Breast epithelium (tissue), 4 donors: ENCODE data around the gene KMT2A. TPM values are rescaled to one million over a fixed set of nuclear protein-coding genes. Genes with fewer than 3 reads are reported as not detected.

ENCODE experiments used
- DNase-seq, 2 donors: peaks; one replicate each; pipeline ENCODE4 v3.0.0-alpha.2; 2019; ENCODE audit warnings: low spot score in 2 of 2
- H3K27ac ChIP-seq, 2 donors: fragments of 200-600 bp; sonication (generic) in 1 of 2; one replicate each; pipeline ENCODE4 v1.5.1; 2016 to 2019; ENCODE audit warnings: mild to moderate bottlenecking in 1 of 2
- H3K27me3 ChIP-seq, 2 donors: fragments of 200-600 bp; sonication (generic) in 1 of 2; one replicate each; pipeline versions ENCODE4 v1.5.1 to v1.6.0; 2017 to 2019; ENCODE audit warnings: control low read depth in 1 of 2, mild to moderate bottlenecking in 1 of 2
- H3K36me3 ChIP-seq: fragments of 200-600 bp; one replicate; pipeline ENCODE4 v1.5.1; 2019
- H3K4me1 ChIP-seq, 2 donors: fragments of 200-600 bp; sonication (generic); one replicate each; pipeline ENCODE4 v1.5.1; 2016 to 2019; ENCODE audit warnings: control low read depth in 1 of 2
- H3K4me3 ChIP-seq, 3 donors: fragments of 200-600 bp; sonication (generic); 1 replicate in 2 of 3; 2 replicates in 1 of 3; pipeline ENCODE4 v1.5.1; 2016 to 2019; ENCODE audit warnings: mild to moderate bottlenecking in 3 of 3, moderate library complexity in 2 of 3
- H3K9me3 ChIP-seq, 2 donors: fragments of 200-600 bp; sonication (generic) in 1 of 2; one replicate each; pipeline ENCODE4 v1.5.1; 2016 to 2019; ENCODE audit warnings: control low read depth in 1 of 2
- CTCF ChIP-seq, 3 donors: fragments of 450-650 bp; IDR thresholded peaks; one replicate each; pipeline ENCODE4 v1.5.1; 2016 to 2017; ENCODE audit warnings: antibody characterized with exemption in 3 of 3, mild to moderate bottlenecking in 3 of 3, moderate library complexity in 3 of 3
- POLR2A ChIP-seq: fragments of 450-650 bp; IDR thresholded peaks from one replicate; pipeline ENCODE4 v1.6.1; 2016; ENCODE audit warnings: antibody characterized with exemption, mild to moderate bottlenecking, moderate library complexity
- POLR2AphosphoS5 ChIP-seq, 3 donors: sonication (generic); formaldehyde crosslinking; IDR thresholded peaks; one replicate each; pipeline ENCODE4 v1.6.1; 2017; ENCODE audit warnings: antibody characterized with exemption in 3 of 3
- intact Hi-C: fragments of 100-400 bp; cut with DNase I; formaldehyde crosslinking; loops from one replicate; pipeline ENCODE4 v1.15.1; 2023; ENCODE audit warnings: low total_unique reads
- total RNA-seq, 3 donors: library from RNA; depleted of rRNA; stranded (reverse); fragments of >200 nt; gene quantifications; one replicate each; pipeline ENCODE4 v1.1.0, GENCODE V29; 2016

KMT2A gene
- total RNA-seq, 3 donors from 2014 or later = 67.4 to 100.0 (median 79.6) TPM

DNA sequence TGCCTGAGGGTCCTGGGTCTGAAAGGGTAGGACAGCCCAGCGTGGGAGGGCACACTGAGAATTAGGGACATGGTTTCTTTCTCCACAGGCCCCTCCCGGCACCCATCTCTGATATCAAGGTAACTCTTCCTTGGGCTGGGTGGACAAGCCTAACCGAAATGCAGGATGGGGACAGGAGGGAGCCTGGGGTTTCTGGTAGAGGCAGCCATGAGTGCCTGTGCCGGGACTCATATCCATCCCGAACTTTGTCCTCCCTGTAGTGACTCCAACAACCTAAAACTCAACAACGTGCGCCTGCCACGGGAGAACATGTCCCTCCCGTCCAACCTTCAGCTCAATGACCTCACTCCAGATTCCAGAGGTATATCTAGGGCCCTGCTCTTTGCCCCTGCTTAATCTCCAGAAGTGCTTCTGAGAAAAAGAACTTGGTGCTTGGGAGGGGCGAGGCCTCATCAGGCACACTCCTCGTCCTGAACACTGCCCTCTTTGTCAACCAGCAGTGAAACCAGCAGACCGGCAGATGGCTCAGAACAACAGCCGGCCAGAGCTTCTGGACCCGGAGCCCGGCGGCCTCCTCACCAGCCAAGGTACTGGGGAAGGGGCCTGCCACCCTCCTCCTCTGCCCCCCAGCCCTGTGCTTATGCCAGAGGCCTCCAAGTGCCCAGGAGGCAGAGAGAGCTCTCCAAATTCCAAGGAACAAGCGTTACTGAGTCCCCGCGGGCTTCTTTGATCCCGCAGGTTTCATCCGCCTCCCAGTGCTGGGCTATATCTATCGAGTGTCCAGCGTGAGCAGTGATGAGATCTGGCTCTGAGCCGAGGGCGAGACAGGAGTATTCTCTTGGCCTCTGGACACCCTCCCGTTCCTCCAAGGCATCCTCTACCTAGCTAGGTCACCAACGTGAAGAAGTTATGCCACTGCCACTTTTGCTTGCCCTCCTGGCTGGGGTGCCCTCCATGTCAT is 97.8 kb downstream of the KMT2A start:
- intact Hi-C loops = no loop called here
- no peak for DNase-seq
- TF ChIP-seq CTCF (IDR thresholded peaks at IDR 0.05) = no peak
- no peaks in the 10 kb centered on the region for H3K9me3 ChIP-seq
- H3K27ac ChIP-seq = no peak overlapping the region
- peaks cover 4 to 6% of the 10 kb centered on the region in 2 donors for H3K4me1 ChIP-seq
- H3K27me3 ChIP-seq = no peaks in the 10 kb centered on the region
- H3K4me3 ChIP-seq = no peak overlapping the region
- H3K36me3 ChIP-seq = no peaks in the 10 kb centered on the region

DNA sequence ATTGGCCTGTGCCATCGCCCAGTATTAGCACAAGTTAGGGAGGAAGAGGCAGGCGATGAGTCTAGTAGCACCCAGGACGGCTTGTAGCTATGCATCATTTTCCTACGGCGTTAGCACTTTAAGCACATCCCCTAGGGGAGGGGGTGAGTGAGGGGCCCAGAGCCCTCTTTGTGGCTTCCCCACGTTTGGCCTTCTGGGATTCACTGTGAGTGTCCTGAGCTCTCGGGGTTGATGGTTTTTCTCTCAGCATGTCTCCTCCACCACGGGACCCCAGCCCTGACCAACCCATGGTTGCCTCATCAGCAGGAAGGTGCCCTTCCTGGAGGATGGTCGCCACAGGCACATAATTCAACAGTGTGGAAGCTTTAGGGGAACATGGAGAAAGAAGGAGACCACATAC is 99.0 kb downstream of the KMT2A start:
- intact Hi-C loops = no loop called here
- DNase-seq = no peak
- TF ChIP-seq CTCF (IDR thresholded peaks at IDR 0.05) (no peak), POLR2AphosphoS5 (IDR thresholded peaks at IDR 0.05) (no peak), POLR2A (no peak)
- no peaks in the 10 kb centered on the region for H3K27me3 ChIP-seq
- H3K36me3 ChIP-seq = no peaks in the 10 kb centered on the region
- H3K9me3 ChIP-seq = no peaks in the 10 kb centered on the region
- H3K27ac ChIP-seq = no peak overlapping the region
- H3K4me3 ChIP-seq = no peak overlapping the region
- peaks cover 4 to 6% of the 10 kb centered on the region in 2 donors for H3K4me1 ChIP-seq

DNA sequence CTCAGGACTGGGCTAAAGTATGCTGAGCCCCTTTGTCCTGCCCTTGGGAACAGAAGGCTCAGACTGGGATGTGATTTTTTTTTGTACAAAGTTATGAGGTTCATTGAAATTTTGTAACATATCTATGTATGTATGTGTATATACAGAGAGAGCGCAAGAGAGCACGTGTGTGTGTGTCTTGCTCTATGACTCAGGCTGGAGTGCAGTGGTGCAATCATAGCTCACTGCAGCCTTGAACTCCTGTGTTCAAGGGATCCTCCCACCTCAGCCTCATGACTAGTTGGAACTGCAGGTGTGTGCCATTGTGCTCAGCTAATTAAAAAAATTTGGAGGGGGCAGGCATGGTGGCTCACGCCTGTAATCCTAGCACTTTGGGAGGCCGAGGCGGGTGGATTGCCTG is 100.4 kb downstream of the KMT2A start:
- Histone ChIP-seq H3K36me3 (no peaks in the 10 kb centered on the region), H3K27me3 (no peaks in the 10 kb centered on the region), H3K9me3 (no peaks in the 10 kb centered on the region), H3K4me3 (no peak overlapping the region), H3K27ac (no peak overlapping the region), H3K4me1 (peaks cover 4 to 6% of the 10 kb centered on the region in 2 donors)
- no peak for DNase-seq
- TF ChIP-seq POLR2AphosphoS5 (IDR thresholded peaks at IDR 0.05) = no peak
- TF ChIP-seq CTCF (IDR thresholded peaks at IDR 0.05) = no peak
- TF ChIP-seq POLR2A = no peak
- intact Hi-C loops = no loop called here

DNA sequence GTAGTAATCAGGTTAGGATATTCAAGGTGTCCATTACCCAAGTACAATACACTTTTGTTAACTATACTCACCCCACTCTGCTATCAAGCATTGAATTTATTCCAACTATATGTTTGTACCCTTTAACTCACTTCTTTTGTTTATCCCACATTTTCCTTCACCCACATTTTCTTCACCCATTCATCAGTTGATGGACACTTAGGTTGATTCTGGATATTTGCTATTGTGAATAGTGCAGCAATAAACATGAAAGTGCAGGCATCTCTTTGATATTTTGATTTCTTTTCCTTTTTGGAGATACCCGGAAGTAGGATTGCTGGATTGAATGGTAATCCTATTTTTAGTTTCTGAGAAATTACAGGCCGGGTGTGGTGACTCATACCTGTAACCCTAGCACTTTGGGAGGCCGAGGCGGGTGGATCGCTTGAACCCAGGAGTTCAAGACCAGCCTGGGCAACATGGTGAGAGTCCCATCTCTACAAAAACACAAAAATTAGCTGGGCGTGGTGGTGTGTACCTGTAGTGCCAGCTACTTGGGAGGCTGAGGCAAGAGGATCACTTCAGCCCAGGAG is 101.2 kb downstream of the KMT2A start:
- Histone ChIP-seq H3K4me1 (no peaks in the 10 kb centered on the region), H3K27me3 (no peaks in the 10 kb centered on the region), H3K9me3 (no peaks in the 10 kb centered on the region), H3K4me3 (no peak overlapping the region), H3K36me3 (no peaks in the 10 kb centered on the region), H3K27ac (no peak overlapping the region)
- no peak for DNase-seq
- no peak for TF ChIP-seq CTCF (IDR thresholded peaks at IDR 0.05)
- intact Hi-C loops = no loop called here

DNA sequence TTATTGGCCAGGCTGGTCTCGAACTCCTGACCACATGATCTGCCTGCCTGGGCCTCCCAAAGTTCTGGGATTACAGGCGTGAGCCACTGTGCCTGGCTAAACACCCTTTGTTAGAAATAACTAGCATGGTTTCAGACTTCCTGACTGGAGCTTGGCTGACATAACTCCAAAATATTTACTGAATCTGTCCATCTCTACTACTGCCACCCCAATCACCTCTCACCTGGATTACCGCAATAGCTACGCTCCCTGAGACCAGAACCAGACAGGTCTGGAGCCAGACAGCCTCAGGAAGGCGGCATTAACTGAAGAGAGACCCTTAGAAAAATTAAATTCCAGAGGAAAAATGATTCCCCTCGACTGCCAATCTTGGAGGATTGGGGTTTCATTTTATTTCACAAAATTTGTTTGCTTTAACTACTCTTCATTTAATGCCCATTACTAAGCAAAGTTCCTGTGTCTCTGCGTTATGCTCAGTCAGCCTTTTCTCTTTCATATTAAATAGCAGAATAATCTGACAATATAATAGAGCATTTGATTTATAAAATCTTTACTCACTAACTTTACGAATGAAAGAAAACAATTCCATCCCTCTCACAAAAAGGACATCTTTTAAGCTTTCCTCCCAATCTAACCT is 107.8 kb downstream of the KMT2A start:
- Histone ChIP-seq H3K9me3 (no peaks in the 10 kb centered on the region), H3K4me3 (no peak overlapping the region), H3K27me3 (no peaks in the 10 kb centered on the region), H3K27ac (no peak overlapping the region), H3K4me1 (no peaks in the 10 kb centered on the region), H3K36me3 (no peaks in the 10 kb centered on the region)
- intact Hi-C loops = no loop called here
- no peak for TF ChIP-seq CTCF (IDR thresholded peaks at IDR 0.05)
- no peak for TF ChIP-seq POLR2AphosphoS5 (IDR thresholded peaks at IDR 0.05)
- no peak for TF ChIP-seq POLR2A
- DNase-seq = no peak
